ENCODE data around the gene PHYHD1.
A peak's percentile ranks its signal among the peaks of the same experiment; 100 is the strongest.

The PHYHD1 gene

DNA sequence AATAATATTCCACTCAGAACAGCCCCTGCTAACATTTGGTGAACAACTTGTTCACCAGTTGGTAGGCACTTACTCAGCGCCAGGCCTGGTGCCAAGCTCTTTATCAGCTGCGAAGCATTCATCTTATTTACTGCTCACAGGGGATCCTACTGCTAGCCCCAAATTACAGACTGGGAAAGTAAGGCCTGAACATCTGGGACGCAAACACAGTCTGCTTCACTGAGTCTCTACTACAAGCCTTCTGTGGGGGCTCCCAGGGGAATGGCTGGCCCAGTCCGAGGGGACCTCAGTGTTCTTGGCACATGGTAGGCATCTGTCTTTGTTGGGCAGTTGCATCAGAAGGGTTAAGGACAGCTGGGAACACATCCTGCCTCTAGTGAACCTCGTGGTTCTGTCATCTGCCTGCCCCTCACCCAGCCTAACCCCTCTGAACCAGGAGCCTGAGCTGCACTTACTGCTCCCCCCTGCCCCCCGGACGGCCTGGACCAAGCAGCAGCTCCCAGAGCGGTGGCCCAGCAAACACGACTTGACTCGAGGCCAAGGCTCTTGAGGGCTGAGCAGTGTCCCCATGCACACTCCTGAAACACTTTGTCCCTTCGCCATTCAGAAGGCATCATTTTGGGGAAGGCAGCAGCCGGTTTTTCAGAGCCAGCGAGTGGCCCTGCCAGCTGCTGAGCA, at the start of gene PHYHD1:
TSS of gene PHYHD1 (plus strand) at position 602 of the 678 bp plus-strand sequence. CDS start 1,342 bp downstream, outside the sequence.
- TF ChIP-seq, protein P1, sequence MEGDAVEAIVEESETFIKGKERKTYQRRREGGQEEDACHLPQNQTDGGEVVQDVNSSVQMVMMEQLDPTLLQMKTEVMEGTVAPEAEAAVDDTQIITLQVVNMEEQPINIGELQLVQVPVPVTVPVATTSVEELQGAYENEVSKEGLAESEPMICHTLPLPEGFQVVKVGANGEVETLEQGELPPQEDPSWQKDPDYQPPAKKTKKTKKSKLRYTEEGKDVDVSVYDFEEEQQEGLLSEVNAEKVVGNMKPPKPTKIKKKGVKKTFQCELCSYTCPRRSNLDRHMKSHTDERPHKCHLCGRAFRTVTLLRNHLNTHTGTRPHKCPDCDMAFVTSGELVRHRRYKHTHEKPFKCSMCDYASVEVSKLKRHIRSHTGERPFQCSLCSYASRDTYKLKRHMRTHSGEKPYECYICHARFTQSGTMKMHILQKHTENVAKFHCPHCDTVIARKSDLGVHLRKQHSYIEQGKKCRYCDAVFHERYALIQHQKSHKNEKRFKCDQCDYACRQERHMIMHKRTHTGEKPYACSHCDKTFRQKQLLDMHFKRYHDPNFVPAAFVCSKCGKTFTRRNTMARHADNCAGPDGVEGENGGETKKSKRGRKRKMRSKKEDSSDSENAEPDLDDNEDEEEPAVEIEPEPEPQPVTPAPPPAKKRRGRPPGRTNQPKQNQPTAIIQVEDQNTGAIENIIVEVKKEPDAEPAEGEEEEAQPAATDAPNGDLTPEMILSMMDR (IDR thresholded peaks at IDR 0.05; ENCODE audit: borderline replicate concordance, insufficient read depth, low read depth, low read length) = no peak
- no peak within 1 kb of the TSS for H3K4me3 ChIP-seq (ENCODE audit: low read depth, low read length)

DNA sequence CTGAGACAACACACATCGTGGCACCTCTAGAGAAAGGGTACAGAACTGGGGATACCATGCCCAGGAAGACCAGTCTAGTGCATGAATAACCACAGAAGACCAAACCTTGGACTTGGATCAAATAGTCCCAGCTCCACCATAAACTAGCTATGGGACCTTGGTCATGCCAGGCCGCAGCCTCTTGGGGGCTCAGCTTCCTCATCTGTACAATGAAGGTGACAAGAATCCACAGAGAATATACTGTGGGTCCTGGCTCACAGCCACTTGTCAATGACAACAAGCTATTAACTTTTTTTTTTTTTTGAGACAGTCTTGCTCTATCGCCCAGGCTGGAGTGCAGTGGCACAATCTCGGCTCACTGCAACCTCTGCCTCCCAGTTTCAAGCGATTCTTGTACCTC, 42.9 kb upstream of the PHYHD1 start:
- TF ChIP-seq, protein P1 (IDR thresholded peaks at IDR 0.05; ENCODE audit: borderline replicate concordance, insufficient read depth, low read depth, low read length) = no peak
- H3K4me3 ChIP-seq (ENCODE audit: low read depth, low read length) = no peak overlapping the region

DNA sequence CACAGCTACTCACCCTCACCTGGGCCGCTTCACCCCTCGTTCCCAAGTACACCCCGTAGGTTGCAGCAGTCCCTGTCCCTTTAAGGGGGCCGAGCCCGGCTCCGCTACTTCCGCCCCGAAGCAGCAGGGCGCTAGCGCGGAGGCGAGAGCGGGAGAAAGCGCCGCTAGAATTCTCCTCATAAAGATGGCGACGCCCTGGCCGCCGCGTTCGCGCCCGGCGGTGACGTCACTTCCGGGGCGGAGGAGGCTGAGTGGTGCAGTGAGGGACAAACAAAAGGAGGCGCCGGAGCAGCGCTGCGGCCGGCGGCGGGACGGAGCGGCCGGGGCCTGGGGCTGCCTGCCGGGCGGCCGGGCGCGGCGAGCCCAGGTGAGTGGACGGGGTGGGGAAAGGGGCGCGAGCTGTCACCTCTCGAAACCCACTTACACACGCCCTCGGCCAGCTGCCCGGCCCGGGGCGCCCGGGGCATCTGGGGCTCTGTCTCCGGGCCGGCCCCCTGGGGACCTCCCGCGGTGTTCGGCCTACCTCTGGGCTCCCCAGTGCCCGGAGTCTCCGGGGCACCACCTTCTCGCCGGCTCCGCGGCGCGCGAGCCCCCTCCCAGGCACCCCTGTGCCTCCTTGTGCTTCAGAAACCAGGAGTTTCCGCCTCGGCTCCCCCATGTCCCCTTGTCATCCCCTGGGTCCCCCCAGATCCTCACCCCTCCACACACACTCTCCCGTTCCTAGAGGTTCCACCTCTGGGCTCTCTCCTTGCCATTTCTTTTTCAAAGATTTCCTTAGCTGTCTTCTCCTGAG, 38.7 kb upstream of the PHYHD1 start, which contains the start of the genes KYAT1 and LRRC8A:
TSS of gene KYAT1 (minus strand) at position 67 of the 793 bp plus-strand sequence. CDS start 36,545 bp downstream, outside the sequence.
TSS of gene LRRC8A (plus strand) at position 250 of the 793 bp plus-strand sequence. CDS start 25,032 bp downstream, outside the sequence.
- peak within 1 kb of the TSS; percentile 94 for H3K4me3 ChIP-seq (ENCODE audit: low read depth, low read length)
- TF ChIP-seq, protein P1 (IDR thresholded peaks at IDR 0.05; ENCODE audit: borderline replicate concordance, insufficient read depth, low read depth, low read length) = no peak

DNA sequence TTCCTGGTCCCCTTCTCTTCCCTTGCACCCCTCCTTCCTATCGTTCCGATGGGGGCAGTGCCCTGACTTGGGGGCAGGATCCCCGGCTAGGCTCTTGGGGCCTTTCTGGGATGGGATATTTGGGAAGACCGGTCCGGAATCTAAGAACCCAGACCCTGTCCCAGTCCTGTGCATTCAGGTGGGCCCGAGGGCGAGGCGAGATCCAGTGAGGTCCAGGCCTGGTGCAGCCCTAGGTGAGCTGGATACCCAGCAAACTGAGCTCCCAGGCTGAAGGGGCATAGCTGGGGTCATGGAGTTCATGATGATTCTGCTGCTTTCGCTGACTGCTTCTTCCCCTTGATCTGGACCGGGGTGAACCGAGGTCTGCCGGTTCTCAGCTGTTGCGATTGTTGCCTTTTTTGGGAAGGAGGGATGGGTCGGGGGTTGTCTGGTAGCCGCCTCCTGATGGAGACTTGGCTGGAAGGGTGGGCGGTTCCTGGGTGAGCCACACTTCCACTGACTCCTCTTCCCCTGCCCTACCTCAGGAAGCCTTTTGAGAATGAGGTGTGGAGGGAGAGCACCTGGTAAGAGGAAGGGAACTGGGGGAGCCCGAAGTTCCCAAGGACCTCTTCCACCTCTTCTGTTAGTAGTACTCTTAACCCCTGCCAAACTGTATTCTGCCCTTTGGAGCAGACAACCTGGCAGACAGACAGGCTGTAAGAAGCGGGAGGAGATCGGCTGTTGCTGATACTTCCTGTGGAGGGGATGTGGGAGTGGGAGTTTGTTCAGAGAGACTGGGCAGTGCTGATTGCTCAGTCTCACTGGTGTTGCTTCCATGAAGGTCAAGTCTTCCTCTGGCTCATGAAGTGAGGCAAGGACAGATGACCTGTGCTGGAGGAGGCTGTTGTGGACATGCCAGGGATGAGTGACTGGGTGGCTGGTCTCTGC, 37.8 kb upstream of the PHYHD1 start:
- peak overlapping the region; percentile 94 for H3K4me3 ChIP-seq (ENCODE audit: low read depth, low read length)
- TF ChIP-seq, protein P1 (IDR thresholded peaks at IDR 0.05; ENCODE audit: borderline replicate concordance, insufficient read depth, low read depth, low read length) = no peak

DNA sequence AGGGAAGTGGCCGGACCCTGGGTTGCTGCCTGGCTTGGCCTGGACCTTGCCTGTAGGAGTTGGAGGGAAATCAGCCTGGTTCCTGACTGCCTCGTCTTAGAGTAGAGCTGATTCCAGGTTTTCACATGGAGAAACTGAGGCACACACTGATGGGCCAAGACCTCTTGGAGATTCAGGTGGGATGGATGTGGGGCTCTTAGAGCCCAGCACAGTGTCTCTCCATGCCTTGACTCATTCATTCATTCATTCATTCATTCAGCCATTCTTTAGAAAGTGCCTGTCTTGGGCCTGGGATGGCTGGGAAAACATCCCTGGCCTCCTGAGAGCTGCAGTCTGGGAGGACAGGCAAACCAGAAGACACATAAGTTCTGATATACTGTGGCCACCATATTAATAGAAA, 36.6 kb upstream of the PHYHD1 start:
- no peak overlapping the region for H3K4me3 ChIP-seq (ENCODE audit: low read depth, low read length)
- TF ChIP-seq, protein P1 (IDR thresholded peaks at IDR 0.05; ENCODE audit: borderline replicate concordance, insufficient read depth, low read depth, low read length) = no peak

DNA sequence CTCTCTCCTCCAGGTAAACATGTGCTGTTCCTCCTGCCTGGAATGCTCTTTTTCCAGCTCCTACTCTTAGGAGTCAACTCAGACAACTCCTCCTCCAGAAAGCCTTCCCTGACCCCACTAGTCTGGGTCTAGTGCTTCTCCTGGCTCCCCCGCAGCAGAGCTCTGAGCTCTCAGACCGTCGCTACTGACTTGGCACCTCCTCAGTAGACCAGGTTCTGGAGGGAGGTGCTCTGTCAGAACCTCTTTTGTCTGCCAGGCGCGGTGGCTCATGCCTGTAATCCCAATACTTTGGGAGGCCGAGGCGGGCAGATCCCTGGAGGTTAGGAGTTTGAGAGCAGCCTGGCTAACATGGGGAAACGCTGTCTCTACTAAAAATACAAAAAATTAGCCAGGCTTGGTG, 35.4 kb upstream of the PHYHD1 start:
- TF ChIP-seq, protein P1 (IDR thresholded peaks at IDR 0.05; ENCODE audit: borderline replicate concordance, insufficient read depth, low read depth, low read length) = no peak

More for the DNA sequence above, 35.4 kb upstream of the PHYHD1 start:
- H3K4me3 ChIP-seq (ENCODE audit: low read depth, low read length) = no peak overlapping the region
